ENCODE measurements around the gene BAIAP2.
"Not testable (repeated sequence)": the region's sequence is repeated elsewhere in the genome, so short reads cannot be mapped to it uniquely, and the experiment has no call there.

Gene BAIAP2

DNA sequence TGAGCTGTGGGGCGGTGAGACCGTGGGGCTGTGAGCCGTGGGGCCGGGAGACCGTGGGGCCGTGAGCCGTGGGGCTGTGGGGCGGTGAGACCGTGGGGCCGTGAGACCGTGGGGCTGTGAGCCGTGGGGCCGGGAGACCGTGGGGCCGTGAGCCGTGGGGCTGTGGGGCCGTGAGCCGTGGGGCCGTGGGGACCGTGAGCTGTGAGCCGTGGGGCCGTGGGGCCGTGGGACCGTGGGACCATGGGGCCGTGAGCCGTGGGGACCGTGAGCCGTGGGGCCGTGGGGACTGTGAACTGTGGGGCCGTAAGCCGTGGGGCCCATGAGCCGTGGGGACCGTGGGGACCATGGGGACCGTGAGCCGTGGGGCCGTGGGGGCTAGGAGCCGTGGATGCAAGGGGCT is 105.7 kb downstream of the BAIAP2 start:
- DNase-seq (ENCODE audit: low read depth in 2 of 2): no peak

DNA sequence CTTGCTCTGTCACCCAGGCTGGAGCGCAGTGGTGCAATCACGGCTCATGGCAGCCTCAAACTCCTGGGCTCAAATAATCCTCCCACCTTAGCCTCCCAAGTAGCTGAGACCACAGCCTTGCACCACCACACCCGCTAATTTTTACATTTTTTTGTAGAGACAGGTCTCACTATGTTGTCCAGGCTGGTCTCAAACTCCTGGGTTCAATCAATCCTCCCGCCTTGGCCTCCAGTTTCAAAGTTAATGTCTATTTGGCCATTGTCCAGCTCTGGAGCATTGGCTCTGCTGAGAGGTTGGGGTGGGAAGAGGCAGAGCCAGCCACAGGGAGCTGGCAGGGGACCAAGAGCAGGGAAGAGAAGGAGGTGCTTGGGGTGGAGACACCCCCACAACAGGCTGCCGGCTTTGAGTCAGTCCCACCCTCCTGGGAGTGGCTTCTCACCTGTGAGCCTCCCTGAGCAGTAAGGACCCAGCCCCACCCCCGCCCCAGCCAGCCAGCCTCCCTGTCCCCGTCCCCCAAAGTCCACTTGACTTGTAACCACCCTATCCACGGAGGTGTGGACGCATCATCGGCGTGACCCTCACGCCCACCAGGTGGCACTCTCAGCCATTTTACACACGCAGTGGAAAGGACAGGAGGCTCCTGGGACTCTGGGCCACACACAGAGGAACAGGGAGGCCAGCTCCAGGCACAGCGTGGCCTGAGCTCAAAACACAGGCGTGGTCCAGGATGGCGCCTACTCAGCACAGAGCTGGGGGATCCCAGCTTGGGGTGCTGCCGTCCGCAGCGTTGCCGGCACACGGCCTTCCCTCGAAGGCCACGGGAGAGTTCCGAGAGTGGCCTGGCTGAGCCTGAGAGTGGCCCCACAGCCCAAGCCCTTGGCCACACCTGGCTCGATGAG is 107.6 kb downstream of the BAIAP2 start:
- peak; percentile 29 to 50 for DNase-seq (ENCODE audit: low read depth in 2 of 2)

DNA sequence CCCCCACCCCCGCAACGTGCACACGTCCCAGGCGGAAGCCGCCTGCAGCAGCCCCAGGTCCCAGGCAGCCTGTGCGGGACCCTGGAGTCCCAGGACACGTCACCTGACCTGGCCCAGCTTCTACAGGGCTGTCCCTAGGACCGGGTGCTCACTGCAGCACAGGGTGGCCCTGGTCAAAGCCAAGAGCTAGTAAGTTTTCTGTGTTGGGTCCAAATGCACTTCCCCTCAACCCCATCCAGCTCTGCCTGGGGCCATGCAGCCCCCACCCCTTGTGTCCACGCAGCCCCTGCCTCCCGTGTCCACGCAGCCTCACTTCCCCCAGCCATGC is 108.2 kb downstream of the BAIAP2 start:
- no peak for DNase-seq (ENCODE audit: low read depth in 2 of 2)

DNA sequence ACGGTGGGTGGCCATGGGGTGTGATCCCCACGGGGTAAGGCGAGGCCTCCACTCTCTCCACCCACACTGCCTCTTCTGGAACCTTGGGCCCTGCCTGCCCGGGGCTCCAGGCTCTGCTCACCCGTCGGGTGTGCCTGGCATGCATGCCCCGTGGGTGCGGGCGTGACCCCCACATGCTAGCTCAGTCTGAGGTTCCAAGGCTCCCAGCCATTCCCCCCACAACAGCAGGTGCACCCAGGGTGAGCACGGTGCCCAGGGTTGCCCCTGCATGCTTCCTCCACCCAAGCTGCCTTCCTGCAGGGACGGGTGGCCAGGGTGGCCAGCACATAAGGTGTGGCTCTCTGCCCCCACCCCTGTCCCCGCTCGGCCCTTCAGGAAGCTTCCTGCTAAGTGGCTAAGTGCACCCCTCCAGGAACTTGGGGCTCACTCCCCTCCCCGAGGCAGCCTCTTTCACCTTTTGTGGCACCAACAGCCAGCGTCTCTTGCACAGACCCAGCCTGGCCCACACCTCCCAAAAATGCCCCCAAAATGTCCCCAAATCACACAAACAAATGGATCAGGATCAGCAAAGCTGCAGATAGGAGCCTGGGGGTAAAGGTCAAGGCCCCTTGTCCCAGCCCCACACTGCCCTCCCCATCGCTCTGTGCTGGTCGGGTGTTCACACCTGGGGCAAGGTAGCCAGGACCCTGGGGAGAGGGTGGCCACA is 108.9 kb downstream of the BAIAP2 start:
- DNase-seq (ENCODE audit: low read depth in 2 of 2): no peak

DNA sequence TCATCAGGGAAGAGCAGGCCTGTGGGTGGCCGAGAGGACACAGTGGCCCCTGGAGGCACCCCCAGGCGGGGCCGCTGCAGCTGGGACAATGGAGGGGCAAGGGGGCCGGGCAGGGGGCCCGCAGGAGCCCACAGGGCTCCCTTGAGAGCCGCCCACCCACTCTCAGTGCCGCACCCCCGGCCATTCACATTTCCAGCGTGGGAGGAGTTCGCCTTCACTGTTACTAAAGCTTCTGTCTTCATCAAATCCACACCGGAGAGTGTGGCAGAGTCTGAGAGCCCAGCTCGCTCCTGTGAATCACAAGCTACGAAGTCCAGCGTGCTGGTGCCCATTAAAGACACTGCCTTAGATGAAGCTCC is 109.5 kb downstream of the BAIAP2 start:
- DNase-seq (ENCODE audit: low read depth in 2 of 2): no peak

DNA sequence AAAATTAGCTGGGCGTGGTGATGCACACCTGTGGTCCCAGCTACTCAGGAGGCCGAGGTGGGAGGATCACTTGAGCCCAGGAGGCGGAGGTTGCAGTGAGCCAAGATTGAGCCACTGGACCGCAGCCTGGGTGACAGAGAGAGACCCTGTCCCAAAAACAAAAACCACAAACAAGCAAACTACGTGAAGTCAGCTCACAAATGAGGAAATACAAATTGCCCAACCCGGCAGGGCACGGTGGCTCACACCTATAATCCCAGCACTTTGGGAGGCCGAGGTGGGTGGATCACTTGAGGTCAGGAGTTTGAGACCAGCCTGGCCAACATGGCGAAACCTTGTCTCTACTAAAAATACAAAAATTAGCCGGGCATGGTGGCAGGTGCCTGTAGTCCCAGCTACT is 111.3 kb downstream of the BAIAP2 start:
- not testable (repeated sequence) for DNase-seq (ENCODE audit: low read depth in 2 of 2)

DNA sequence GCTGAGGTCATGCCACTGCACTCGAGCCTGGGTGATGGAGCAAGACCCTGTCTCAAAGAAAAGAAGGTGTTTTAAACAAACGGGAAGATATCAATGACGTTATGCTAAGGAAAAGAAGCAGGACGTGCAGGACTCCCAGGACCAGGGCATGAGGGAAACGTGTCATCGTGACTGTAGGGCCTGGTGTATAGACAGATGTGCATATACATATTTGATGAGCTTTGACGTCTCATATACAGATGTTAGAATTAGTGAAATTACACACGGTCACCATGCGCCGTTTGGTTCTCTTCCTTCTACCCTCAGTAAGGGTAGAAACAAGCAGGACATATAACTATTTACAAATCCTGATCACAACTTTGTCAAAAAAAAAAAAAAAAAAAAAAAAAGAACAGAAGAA is 112.8 kb downstream of the BAIAP2 start:
- no peak for DNase-seq (ENCODE audit: low read depth in 2 of 2)

DNA sequence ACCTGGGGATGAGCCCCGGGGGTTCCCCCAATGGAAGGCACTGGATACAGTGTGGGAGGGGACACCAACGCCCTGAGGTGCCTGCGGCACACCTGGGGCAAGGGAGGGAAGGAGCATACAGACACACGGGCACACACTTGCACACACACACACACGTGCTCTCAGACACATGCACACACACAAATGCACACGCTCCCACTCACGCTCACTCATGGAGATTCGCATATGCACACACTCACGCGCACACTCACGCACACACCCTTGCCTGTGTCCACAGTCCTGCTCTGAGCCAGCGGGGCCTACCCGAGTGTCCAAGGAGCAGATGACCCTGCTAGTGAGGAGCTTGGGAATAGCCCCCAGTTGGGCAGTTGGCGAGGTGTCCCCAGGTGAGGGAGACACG is 113.6 kb downstream of the BAIAP2 start:
- no peak for DNase-seq (ENCODE audit: low read depth in 2 of 2)

DNA sequence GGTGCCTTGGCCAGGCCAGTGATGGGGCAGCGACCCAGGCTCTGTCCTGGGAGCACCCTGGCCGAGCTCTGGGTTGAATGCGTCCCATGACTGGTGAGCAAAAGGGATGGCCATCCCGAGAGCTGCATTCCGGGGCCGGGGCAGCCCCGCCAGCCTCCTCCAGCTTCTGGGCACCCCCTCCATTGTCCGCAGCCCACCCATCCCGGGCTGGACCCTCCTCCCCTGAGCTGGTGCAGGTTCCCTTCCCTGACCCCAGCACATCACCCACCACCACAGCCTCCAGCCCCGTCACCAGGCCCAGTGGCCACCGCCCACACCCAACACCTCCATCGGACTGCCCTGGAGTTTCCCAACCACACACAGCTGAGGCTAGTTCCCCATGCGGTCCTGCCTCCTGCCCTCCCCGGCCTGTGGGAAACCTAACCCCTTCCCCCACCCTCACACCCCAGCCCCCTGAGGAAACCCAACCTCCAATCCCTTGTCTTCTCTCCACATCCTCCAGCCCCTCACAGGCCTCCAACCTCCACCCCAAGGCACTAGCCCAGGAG is 114.1 kb downstream of the BAIAP2 start:
- no peak for DNase-seq (ENCODE audit: low read depth in 2 of 2)

DNA sequence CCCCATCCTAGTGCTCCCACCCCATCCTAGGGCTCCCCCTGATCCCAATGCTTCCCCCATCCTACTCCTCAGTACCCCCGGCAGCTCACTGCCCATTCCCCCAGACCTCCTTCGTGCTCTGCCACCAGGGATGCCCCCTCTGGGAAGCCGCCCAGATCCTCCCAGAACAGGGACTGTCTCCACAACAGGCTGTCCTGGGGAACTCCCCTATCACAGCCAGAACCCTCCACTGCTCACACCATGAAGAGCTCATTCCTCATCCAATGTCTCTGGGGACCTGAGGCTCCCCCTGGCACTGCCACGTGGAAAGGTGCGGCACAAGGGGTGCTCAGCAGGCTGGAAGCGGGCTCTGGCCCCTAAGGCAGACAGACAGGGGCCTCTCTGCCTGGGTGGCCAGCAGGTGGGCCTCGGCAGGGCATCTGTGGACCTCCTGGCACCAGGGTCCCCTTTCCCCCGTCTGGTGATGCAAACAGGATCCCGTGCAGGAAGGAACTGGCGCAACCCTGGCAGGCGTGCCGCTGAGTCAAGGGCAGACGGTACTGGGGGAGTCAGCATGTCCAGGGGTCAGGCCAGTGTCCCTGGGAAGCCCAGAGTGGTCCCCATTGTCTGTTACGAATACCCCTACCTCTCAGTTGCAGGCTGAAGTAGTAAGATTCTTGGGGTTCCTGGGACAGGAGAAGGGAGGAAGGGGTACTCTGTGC is 115.6 kb downstream of the BAIAP2 start:
- DNase-seq (ENCODE audit: low read depth in 2 of 2): no peak

DNA sequence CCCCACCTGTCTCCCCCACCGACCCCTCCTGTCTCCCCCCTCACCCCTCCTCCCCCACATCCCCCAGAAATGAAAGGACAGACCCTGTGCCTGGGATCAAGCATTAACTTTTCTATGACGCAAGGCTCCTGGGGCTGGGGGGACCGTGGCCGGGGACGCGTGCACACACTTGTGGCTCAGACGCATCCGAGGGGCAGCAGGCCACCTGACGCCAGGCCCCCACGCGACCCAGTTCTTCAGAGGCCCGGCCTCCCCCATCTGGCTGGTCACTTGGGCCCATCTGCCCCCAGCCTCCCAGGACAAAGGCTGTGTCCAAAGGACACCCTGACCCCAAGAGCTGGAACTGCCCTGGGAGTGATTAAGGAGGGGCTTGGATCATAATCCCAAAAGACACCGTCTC is 116.3 kb downstream of the BAIAP2 start:
- DNase-seq (ENCODE audit: low read depth in 2 of 2): no peak

DNA sequence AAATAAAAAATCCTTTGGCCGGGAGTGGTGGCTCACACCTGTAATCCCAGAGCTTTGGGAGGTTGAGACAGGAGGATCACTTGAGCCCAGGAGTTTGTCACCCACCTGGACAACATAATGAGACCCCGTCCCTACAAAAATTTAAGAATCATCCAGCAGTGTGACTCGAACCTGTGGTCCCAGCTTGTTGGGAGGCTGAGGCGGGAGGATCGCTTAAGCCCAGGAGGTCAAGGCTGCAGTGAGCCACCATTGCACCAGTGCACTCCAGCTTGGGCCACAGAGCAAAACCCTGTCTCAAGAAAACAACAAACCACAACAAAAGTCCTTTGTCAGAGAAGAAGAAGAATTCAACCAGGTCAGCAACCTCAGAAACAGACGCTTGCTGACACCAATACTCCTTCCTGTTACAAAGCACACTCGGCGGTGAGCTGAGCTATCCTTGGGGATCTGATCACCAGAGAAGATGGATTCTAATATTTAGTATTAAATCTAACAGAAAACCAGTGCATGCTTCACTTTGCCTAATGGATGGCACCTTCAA is 117.4 kb downstream of the BAIAP2 start:
- no peak for DNase-seq (ENCODE audit: low read depth in 2 of 2)

DNA sequence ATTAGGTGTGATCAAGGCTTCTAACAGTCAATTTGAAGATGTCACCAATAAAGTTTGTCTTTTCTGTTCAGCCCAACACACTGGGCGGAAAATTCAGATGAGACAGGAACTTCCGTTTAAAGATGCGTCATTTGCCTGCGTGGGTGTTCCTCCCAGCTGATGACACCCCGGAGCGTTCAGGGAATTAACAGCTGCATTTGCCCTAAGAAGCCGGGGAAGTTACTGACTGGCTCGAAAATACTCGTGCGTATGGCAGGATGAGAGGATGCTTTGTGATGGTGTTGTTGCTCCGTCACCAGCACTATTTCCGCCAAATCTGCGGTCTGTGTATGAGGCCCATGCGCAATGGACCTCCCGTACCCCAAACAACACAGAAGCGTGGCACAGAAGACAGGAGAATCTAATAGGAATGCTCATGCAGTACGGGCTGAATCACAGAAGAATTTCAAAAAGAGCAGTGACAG is 118.4 kb downstream of the BAIAP2 start:
- DNase-seq (ENCODE audit: low read depth in 2 of 2): no peak

DNA sequence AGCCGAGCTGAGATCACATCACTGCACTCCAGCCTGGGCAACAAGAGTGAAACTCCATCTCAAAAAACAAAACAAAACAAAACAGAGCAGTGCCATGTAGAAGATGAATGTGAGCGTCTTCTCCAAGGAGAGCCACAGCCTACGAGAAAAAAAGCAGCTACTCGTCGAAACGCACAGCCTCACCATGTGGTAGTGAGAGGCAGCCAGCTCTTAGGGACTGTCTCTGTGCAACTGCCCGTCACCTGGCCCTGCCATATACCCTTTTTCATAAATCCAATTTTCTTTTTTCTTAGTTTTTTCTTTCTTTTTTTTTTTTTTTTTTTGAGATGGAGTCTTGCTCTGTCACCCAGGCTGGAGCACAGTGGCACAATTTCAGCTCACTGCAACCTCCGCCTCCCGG is 119.1 kb downstream of the BAIAP2 start:
- not testable (repeated sequence) for DNase-seq (ENCODE audit: low read depth in 2 of 2)

DNA sequence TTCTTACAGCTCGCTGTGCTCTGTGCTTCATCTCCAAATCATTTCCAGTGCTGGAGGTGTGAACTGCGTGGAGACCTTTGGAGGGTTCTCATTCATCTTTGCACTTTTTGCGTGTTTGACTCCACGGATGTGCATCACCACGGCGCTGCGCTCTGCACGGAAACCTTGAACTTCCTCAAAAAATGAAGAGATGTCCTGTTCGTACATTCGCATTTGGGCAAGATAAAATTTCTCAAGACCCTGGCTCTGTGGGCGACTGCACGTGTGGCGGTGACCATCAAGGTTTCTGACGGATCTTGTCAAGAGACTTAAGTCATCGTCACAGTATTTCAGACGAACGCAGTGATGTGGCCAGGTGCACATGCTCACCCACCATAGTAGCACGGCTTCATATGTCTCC is 120.0 kb downstream of the BAIAP2 start:
- no peak for DNase-seq (ENCODE audit: low read depth in 2 of 2)

DNA sequence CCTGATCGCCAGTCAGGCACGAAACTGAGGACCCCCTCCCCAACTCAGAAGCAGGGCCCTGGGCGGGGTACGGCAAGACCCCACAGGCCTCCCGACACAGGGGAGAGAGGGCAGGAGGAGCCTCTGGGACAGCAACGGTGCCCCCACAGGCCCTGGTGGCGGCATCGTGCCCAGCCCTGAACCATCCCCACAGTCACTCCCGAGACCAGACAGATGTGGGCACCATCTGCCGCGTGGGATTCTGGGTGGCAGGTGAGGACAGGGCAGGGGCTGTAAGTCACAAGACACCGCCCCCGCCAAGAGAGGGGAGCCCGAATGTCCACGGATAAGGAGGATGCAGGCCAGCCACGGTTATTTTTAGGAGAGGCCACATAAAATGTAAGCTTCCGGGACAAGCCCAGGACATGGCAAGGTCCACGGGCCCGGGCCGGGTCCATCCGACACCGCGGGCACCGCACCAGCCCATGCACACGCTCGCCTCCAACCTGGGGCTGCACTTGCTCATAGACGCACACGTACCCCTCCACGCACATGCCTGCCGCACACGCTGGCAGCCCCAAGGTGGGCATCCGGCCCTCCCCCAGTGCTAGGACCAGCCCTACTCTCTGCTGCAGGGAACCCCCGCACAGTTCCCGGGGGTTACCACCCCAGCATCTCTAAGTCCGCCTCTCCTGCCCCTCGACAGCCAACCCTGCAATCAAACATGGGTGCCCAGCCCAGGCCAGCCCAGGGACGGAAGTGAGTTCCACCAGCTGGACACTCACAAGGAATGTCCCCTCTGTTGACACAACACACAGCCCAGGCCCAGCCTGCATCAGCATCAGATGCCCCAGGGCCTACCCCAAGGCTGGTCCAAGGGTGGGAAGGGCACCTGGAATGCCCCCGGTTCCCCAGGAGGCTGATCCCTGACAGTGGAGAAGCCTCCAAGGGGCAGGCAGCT is 122.2 kb downstream of the BAIAP2 start:
- DNase-seq (ENCODE audit: low read depth in 2 of 2): no peak

DNA sequence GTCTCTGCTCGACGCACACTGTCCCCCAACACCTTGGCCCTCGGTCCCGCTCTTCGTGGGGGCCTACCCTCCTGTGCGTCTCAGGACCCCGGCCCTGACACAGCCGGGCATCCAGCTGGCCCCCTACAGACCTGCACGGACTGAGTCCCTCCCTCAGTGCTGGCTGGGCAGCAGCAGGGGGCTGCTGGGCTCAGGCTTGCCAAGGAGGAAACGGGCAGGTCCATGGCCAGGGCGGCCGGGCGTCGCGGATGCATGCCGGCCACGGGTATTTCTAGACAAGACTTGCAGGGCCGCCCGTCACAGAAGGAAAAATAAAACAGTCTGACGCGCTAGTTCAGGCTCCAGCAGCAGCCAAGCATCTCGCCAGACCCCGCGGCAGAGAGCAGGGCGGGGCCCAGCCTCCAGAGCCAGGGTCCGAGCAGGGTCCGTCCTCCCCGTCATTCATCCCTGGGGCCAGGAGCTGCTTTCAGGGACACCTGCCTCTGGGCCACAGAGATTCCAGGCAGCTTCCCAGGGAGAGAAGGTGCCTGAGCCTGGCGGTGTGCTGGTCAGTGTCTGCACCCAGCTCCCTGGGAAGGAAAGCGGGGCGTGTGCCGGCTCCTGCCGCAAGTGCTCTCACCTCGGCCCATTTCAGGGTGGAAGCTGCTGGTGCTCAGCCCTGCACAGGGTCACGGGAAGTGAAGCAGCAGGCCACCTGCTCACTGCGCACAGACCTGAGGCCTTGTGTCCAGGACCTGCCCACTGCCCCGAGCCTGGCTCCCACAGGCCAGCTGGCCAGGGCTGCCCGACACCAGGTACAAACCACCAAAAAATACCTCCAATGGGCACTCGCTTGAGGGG is 123.1 kb downstream of the BAIAP2 start:
- DNase-seq (ENCODE audit: low read depth in 2 of 2): no peak

DNA sequence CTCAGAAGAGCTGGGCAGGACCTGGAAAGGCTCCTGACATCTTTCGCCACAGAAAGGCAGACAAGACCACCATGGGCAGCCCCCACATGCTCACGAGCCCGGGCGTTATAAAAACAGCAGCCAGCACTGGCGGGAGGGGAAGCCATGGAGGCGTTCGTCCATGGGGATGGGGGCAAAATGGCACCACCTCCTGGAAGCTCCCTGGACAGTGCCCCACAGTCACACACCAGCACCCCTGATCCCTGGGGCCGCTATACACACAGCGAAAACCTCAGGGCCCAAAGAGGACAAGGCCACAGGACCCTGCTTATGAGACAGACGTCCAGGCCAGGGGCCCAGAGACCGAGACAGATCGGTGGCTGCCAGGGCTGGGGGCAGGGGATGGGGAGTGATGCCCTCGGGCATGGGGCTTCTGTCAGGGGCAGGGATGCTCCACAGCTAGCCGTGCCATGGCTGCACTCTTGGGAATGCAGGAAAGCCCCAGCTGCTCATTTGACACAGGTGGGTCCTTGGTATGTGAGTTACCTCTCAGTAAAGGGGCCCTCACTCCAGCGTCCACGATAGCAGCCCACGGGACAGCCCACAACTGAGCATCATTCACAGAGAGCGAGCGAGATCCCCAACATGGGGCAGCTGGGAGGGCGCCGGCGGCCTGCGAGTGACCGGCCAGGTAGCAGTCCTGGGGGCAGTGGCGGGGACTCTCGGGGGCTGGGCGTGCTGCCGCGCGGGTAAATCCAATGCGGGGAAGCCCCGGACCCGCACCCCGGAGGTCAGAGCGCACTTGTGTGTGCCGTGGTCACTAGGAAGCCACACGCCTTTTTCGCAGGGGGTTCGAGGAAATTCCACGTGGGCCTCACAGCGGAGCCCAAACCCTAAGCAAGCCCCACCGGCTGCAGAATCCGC is 124.0 kb downstream of the BAIAP2 start:
- no peak for DNase-seq (ENCODE audit: low read depth in 2 of 2)
